Neuronal stem cell (in vitro differentiated cells): ENCODE results near the gene CST6.

ENCODE experiments used
- DNase-seq: peaks from one replicate; pipeline ENCODE4 v3.0.0-alpha.2; 2013; ENCODE audit warnings: low spot score
- H2AFZ ChIP-seq: one replicate; pipeline ENCODE4 v1.6.1; 2013; ENCODE audit warnings: mild to moderate bottlenecking, low read length, inconsistent platforms
- H2AK5ac ChIP-seq: 2 replicates; pipeline ENCODE4 v1.6.1; 2013; ENCODE audit warnings: low read depth, mild to moderate bottlenecking, inconsistent platforms, low read length, moderate library complexity, mixed read lengths
- H2BK120ac ChIP-seq: 2 replicates; pipeline ENCODE4 v1.6.1; 2013; ENCODE audit warnings: low read depth, mild to moderate bottlenecking, inconsistent platforms, low read length, moderate library complexity, mixed read lengths
- H2BK12ac ChIP-seq: one replicate; pipeline ENCODE4 v1.6.1; 2013; ENCODE audit warnings: low read length, inconsistent platforms
- H2BK15ac ChIP-seq: 2 replicates; pipeline ENCODE4 v1.6.1; 2013; ENCODE audit warnings: mild to moderate bottlenecking, low read length, inconsistent platforms, mixed read lengths
- H2BK5ac ChIP-seq: one replicate; pipeline ENCODE4 v1.6.1; 2013; ENCODE audit warnings: inconsistent platforms, mild to moderate bottlenecking, low read length, moderate library complexity
- H3K14ac ChIP-seq: one replicate; pipeline ENCODE4 v1.6.1; 2013; ENCODE audit warnings: low read length, inconsistent platforms
- H3K18ac ChIP-seq: 2 replicates; pipeline ENCODE4 v1.6.1; 2013; ENCODE audit warnings: low read length, inconsistent platforms
- H3K23ac ChIP-seq: 2 replicates; pipeline ENCODE4 v1.6.1; 2013; ENCODE audit warnings: low read depth, mild to moderate bottlenecking, mixed read lengths, low read length, inconsistent platforms; ENCODE audit not compliant: poor library complexity
- H3K27ac ChIP-seq: replicated peaks from 3 replicates; pipeline ENCODE4 v1.5.1; 2013; ENCODE audit warnings: low read length, inconsistent platforms
- H3K27me3 ChIP-seq, 3 experiments: 2 replicates each; pipeline ENCODE4 v1.6.1; 2013; ENCODE audit warnings: low read length in 3 of 3, mild to moderate bottlenecking in 2 of 3, inconsistent platforms in 1 of 3, low read depth in 1 of 3, mixed read lengths in 1 of 3, moderate library complexity in 1 of 3; ENCODE audit not compliant: control insufficient read depth in 3 of 3, insufficient read depth in 3 of 3
- H3K36me3 ChIP-seq, 2 donors: replicated peaks in 1 of 2; 2 replicates each; pipeline ENCODE4 v1.6.1; 2013; ENCODE audit warnings: low read length in 2 of 2; ENCODE audit not compliant: control insufficient read depth in 2 of 2, insufficient read depth in 2 of 2
- H3K4ac ChIP-seq: 2 replicates; pipeline ENCODE4 v1.6.1; 2013; ENCODE audit warnings: inconsistent platforms, mild to moderate bottlenecking, low read length, moderate library complexity
- H3K4me1 ChIP-seq, 2 donors: 1 replicate in 1 of 2; 2 replicates in 1 of 2; pipeline ENCODE4 v1.6.1; 2013; ENCODE audit warnings: low read length in 2 of 2, low read depth in 1 of 2; ENCODE audit not compliant: control insufficient read depth in 2 of 2, insufficient read depth in 1 of 2
- H3K4me2 ChIP-seq: one replicate; pipeline ENCODE4 v1.6.1; 2013; ENCODE audit warnings: mild to moderate bottlenecking, low read length, inconsistent platforms; ENCODE audit not compliant: insufficient read depth, poor library complexity, severe bottlenecking
- H3K4me3 ChIP-seq, 2 donors: 2 replicates each; pipeline ENCODE4 v1.5.1; 2013; ENCODE audit warnings: low read length in 2 of 2, mild to moderate bottlenecking in 2 of 2, inconsistent platforms in 1 of 2, moderate library complexity in 1 of 2
- H3K79me1 ChIP-seq: one replicate; pipeline ENCODE4 v1.6.1; 2013; ENCODE audit warnings: low read depth, mild to moderate bottlenecking, inconsistent platforms, low read length, moderate library complexity
- H3K9ac ChIP-seq: one replicate; pipeline ENCODE4 v1.6.1; 2013; ENCODE audit warnings: mild to moderate bottlenecking, low read depth, low read length, inconsistent platforms; ENCODE audit not compliant: poor library complexity
- H3K9me3 ChIP-seq, 2 donors: replicated peaks in 1 of 2; 2 replicates each; pipeline versions ENCODE3 to v1.6.1; 2013; ENCODE audit warnings: low read length in 2 of 2, mild to moderate bottlenecking in 2 of 2, inconsistent platforms in 1 of 2, low read depth in 1 of 2, mixed read lengths in 1 of 2, moderate library complexity in 1 of 2; ENCODE audit not compliant: control insufficient read depth in 2 of 2, insufficient read depth in 1 of 2
- H4K8ac ChIP-seq: one replicate; pipeline ENCODE4 v1.6.1; 2013; ENCODE audit warnings: low read depth, mild to moderate bottlenecking, inconsistent platforms, low read length, moderate library complexity
- H4K91ac ChIP-seq: one replicate; pipeline ENCODE4 v1.6.1; 2013; ENCODE audit warnings: low read length, low read depth, mild to moderate bottlenecking, inconsistent platforms; ENCODE audit not compliant: poor library complexity
- WGBS, 2 donors: extraction: QIAGEN DNeasy Blood & Tissue Kit; methylation state at CpG; one replicate each; pipeline ENCODE4 v1.1.7; 2013; ENCODE audit warnings: missing lambda C conversion rate in 2 of 2, mixed read lengths in 1 of 2; ENCODE audit not compliant: insufficient read length in 2 of 2, insufficient replicate concordance in 1 of 2; ENCODE audit errors: extremely low coverage in 2 of 2; 5-methylcytosine and 5-hydroxymethylcytosine counted together

CST6 gene

DNA sequence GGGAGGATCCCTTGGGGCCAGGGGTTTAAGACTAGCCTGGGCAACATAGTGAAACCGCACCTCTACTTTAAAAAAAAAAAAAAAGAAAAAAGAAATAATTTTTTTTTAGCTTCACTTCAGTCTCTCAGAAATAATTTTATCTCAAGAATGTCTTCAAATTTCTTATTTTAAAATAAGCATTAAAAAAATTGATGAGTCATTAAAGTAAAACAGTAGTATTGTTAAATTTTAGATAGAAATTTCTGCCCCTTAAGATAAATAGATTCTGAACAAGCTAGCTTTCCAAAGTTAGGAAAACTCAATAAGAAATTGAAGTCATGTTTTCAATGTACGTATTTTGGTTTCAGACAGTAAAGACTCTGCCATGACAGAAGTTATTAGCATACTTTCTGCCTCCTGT, 50.6 kb downstream of the CST6 start:
- no CpG with 5 or more reads among the region's 2 CpGs for WGBS, 2 donors

More for the DNA sequence above, 50.6 kb downstream of the CST6 start:
- Histone ChIP-seq H2AK5ac (no peak overlapping the region), H3K27ac (no peak overlapping the region), H3K9me3 (peaks cover 4 to 17% of the 10 kb centered on the region in 2 donors), H3K14ac (no peak overlapping the region), H2BK15ac (no peak overlapping the region), H2BK5ac (no peak overlapping the region), H2AFZ (no peak overlapping the region), H3K23ac (no peak overlapping the region), H3K9ac (no peak overlapping the region), H4K91ac (no peak overlapping the region), H2BK120ac (no peak overlapping the region), H3K18ac (no peak overlapping the region), H3K4me1 (no peaks in the 10 kb centered on the region), H3K79me1 (peaks cover 2% of the 10 kb centered on the region), H3K4ac (no peak overlapping the region), H2BK12ac (no peak overlapping the region), H3K4me3 (no peak overlapping the region), H3K27me3 (no peaks in the 10 kb centered on the region), H4K8ac (no peak overlapping the region), H3K36me3 (peaks cover 63 to 98% of the 10 kb centered on the region in 2 donors), H3K4me2 (no peak overlapping the region)
- no peak for DNase-seq
